ENCODE data around the gene KANSL1. TPM values are rescaled to one million over a fixed set of nuclear protein-coding genes. Genes with fewer than 3 reads are reported as not detected.
A peak's percentile ranks its signal among the peaks of the same experiment; 100 is the strongest.

The KANSL1 gene
- total RNA-seq, 1 donor: 63.2 TPM

DNA sequence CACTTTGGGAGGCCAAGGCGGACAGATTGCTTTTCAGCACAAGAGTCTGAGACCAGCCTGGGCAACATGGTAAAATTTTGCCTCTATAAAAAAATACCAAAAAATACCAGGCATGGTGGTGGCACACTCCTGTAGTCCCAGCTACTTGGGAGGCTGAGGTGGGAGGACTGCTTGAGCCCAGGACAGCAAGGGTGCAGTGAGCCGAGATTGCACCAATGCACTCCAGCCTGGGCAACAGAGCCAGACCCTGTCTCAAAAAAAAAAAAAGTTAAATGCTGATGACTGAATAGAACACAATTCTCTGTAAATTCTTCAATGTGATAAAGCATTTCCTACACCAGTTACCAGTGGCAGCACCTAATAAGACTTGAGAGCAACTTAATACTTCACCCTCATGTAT, 65.7 kb downstream of the KANSL1 start:
- no peak overlapping the region for H3K4me3 ChIP-seq (ENCODE audit: low read depth, low read length)
- DNase-seq (ENCODE audit: low read depth): no peak
- TF ChIP-seq, protein P1, sequence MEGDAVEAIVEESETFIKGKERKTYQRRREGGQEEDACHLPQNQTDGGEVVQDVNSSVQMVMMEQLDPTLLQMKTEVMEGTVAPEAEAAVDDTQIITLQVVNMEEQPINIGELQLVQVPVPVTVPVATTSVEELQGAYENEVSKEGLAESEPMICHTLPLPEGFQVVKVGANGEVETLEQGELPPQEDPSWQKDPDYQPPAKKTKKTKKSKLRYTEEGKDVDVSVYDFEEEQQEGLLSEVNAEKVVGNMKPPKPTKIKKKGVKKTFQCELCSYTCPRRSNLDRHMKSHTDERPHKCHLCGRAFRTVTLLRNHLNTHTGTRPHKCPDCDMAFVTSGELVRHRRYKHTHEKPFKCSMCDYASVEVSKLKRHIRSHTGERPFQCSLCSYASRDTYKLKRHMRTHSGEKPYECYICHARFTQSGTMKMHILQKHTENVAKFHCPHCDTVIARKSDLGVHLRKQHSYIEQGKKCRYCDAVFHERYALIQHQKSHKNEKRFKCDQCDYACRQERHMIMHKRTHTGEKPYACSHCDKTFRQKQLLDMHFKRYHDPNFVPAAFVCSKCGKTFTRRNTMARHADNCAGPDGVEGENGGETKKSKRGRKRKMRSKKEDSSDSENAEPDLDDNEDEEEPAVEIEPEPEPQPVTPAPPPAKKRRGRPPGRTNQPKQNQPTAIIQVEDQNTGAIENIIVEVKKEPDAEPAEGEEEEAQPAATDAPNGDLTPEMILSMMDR (IDR thresholded peaks at IDR 0.05; ENCODE audit: insufficient read depth, low read length): no peak

DNA sequence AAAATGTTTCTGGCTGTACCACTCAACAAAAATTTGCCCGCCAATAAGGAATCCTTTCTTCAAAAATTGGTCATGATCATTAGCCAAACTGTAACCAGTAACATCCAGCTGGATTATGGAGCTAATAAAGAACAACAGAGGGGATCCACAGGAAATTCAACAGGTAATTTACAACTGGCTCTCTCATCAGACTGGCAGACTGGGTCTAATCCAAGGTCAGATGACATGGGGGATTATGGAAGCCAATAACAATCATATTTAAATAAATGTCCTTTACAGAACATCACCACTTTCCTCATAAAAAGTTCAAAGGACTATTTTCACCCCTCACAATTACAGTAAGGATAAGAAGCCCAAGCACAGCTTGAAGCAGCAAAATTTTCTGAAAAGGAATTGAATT, 66.4 kb downstream of the KANSL1 start:
- TF ChIP-seq, protein P1 (IDR thresholded peaks at IDR 0.05; ENCODE audit: insufficient read depth, low read length): no peak
- no peak for DNase-seq (ENCODE audit: low read depth)
- H3K4me3 ChIP-seq (ENCODE audit: low read depth, low read length): no peak overlapping the region

DNA sequence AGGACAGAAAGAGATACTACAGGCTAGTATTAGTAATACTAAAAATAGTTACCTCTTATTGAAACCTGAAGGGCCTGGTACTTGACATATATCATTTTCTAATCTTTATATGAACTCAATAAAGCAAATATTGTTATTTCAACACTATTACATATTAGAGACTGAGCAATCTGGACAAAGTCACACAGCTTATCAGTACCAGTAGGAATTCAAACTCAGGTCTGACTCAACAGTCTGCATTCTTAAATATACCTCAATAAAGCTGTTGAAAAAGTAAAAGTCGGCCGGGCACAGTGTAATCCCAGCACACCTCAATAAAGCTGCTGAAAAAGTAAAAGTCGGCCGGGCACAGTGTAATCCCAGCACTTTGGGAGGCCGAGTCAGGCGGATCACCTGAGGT, 67.4 kb downstream of the KANSL1 start:
- DNase-seq (ENCODE audit: low read depth): peak; percentile 67
- H3K4me3 ChIP-seq (ENCODE audit: low read depth, low read length): no peak overlapping the region
- TF ChIP-seq, protein P1 (IDR thresholded peaks at IDR 0.05; ENCODE audit: insufficient read depth, low read length): no peak

DNA sequence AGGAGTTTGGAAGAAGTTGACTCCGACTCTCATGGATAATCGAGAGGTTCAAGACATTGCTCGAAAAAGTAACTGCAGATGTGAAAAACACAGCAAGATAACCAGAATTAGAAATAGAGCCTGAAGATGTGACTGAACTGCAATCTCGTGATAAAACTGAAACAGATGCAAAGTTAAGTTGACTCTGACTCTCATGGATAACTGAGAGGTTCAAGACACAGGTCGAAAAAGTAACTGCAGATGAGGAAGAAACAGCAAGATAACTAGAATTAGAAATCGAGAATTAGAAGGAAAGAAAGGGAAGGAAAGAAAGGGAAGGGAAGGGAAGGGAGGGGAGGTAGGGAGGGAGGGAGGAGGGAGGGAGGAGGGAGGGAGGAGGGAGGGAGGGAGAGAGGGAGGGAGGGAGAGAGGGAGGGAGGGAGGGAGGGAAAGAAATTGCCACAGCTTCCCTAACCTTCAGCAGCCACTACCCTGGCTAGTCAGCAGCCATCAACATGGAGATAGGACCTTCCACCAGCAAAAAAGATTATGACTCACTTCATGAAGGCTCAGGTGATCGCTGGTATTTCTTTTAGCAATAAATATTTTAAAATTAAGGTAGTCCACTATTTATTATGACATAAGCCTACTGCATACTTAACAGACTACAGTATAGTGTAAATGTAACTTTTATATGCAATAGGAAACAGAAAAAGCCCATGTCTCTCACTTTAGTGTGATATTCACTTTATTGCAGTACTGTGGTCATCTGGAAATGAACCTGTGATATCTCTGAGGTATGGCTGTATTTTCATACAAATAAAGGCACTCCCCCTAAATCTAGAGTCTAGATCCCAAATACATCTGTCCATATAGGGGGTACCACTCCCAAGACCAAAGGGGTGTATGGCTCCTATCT, 68.3 kb downstream of the KANSL1 start:
- H3K4me3 ChIP-seq (ENCODE audit: low read depth, low read length): no peak overlapping the region
- TF ChIP-seq, protein P1 (IDR thresholded peaks at IDR 0.05; ENCODE audit: insufficient read depth, low read length): no peak

DNA sequence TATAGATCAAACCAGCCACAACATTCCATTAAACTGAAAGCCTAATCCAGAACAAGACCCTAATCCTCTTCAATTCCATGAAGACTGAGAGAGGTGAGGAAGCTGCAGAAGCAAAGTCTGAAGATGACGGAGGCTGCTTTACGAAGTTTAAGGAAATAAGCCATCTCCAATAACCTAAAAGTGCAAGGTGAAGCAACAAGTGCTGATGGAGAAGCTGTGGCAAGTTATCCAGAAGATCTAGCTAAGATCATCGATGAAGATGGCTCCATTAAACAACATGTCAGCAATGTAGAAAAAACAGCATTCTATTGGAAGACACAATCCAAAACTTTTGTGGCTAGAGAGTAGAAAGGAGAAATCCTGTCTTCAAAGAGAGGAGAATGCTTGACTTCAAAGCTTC, 69.6 kb downstream of the KANSL1 start:
- TF ChIP-seq, protein P1 (IDR thresholded peaks at IDR 0.05; ENCODE audit: insufficient read depth, low read length): no peak
- DNase-seq (ENCODE audit: low read depth): no peak
- H3K4me3 ChIP-seq (ENCODE audit: low read depth, low read length): no peak overlapping the region

More for the DNA sequence above, 68.3 kb downstream of the KANSL1 start:
- DNase-seq (ENCODE audit: low read depth): no peak

DNA sequence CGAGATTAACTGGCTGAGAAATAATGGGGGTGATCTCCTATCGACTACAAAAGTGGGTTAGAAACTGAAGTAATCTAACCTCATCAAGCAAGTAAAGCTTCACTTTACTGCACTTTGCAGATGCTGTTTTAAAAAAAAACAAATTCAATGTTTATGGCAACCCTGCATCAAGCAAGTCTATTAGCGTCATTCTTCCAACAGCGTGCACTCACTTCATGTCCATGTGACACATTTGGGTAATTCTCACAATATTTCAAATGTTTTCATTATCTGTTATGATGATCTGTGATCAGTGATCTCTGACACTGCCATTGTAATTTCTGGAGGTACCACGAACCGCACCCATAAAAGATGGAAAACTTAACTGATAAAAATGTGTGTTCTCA, 70.8 kb downstream of the KANSL1 start:
- no peak for DNase-seq (ENCODE audit: low read depth)
- no peak overlapping the region for H3K4me3 ChIP-seq (ENCODE audit: low read depth, low read length)
- TF ChIP-seq, protein P1 (IDR thresholded peaks at IDR 0.05; ENCODE audit: insufficient read depth, low read length): no peak

Measured in fibroblast of the aortic adventitia (primary cell).